GM19023 (cell line): ENCODE measurements around the gene SLC9A3.

Source experiments
- ATAC-seq: cut with Tn5 transposase; IDR thresholded peaks from one replicate; pipeline ENCODE4 v1.9.1; 2021; ENCODE audit warnings: mild to moderate bottlenecking, moderate library complexity; ENCODE audit not compliant: unreplicated experiment

The SLC9A3 gene

DNA sequence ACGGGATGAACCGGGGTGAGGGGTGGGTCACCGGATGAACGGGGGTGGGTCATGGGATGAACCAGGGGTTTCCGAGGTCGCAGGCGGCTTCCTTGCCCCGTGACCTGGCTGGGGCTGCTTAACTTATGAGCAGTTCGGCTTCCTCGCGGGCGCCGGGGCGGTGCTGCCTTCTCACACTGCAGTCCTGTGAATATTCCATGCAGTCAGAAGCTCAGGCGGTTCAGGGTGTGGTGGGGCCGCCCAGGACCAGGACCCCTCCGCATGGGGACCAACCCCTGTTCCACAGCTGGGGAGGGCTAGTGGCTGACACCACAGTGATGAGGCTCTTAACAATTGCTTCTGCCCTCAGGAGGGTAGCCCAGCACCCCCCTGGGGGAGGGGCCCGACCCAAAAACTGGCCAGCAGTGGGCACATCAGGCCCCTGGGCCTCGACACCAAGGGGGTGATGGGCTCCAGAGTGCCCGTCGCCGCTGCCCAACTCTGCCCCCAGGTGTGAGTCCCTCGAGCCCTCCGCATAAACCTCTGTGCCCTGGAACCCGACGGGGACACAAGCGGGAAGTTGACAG is 30.9 kb upstream of the SLC9A3 start:
- no peak for ATAC-seq

DNA sequence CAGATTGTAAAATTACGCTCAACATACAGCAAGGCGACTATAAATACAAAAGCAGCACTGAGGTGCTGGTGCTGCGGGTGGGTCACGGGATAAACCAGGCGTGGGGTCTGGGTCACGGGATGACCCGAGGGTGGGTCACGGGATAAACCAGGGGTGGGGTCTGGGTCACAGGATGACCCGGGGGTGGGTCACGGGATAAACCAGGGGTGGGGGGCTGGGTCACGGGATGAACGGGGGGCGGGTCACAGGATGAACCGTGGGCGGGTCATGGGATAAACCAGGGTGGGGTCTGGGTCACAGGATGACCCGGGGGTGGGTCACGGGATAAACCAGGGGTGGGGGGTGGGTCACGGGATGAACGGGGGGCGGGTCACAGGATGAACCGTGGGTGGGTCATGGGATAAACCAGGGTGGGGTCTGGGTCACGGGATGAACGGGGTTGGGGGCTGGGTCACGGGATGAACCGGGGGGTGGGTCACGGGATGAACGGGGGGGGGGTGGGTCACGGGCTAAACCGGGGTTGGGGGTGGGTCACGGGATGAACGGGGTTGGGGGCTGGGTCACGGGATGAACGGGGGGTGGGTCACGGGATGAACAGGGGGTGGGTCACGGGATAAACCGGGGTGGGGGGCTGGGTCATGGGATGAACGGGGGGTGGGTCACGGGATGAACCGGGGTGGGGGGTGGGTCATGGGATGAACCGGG is 30.2 kb upstream of the SLC9A3 start:
- no peak for ATAC-seq

DNA sequence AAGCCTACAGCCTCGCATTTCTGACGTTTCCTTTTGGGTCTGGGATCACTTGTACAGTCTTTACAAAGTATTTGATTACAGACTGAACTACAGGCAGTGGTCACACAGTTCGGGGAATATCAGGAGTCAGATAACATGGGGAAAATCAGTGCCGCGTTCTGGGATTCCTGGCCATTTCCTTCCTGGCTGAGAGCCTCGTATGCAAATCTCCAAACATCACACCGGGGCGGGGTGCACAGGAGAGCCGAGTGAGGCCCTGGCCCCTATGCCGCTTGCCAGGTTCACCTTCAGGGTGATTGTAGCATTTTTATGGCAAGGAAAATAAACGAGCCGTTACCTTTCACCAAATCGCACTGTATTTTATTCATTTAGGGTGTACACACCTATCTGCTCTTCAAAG is 29.6 kb upstream of the SLC9A3 start:
- ATAC-seq, result no peak

DNA sequence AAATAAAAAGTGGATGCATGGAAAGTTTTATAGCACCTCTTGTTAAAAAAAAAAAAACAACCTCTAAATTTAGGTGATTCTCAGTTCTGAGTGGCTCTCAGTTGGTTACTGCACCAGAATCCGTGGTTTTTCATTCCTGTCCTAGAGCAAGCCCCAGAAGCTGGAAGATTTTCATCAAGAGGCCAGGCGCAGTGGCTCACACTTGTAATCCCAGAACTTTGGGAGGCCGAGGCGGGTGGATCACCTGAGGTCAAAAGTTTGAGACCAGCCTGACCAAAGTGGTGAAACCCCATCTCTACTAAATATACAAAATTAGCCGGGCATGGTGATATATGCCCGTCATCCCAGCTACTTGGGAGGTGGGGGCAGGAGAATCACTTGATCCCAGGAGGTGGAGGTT is 27.2 kb upstream of the SLC9A3 start:
- ATAC-seq, result no peak

DNA sequence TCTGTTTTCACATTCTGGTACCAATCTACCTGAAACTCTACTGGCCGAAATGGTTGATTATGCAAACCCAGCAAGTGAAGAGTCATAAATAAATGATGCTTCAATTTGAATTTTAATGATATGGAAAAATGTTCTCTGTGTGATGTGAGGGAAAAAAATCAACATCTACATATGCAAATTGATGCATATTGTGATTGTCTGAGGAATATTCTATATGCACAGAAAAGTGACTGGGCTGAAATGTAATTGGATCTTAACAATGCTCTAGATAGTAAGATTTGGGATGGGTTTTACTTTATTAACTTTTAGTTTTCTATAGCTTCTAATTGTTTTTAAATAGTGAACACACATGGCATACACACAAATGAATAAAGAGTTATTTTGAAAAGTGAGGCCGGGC is 25.0 kb upstream of the SLC9A3 start:
- no peak for ATAC-seq

DNA sequence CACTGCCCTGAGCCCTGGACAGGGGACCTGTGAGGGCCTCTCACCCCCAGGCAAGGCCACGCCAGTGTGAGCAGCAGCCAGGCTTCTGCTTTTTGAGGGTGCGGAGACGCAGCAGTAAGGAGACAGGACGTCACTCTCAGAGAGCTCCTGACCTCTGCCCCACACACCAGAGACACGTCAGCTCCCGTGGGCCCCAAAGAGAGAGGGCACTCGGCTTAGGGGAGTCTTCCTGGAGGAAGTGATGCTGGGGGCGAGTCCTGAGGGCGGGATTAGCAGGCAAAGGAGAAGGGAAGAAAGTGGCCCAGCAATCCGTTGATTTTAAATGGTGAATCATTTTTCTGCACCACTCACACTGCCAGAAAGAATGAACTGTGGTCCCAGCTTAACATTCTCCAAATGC is 24.0 kb upstream of the SLC9A3 start:
- ATAC-seq, result no peak

DNA sequence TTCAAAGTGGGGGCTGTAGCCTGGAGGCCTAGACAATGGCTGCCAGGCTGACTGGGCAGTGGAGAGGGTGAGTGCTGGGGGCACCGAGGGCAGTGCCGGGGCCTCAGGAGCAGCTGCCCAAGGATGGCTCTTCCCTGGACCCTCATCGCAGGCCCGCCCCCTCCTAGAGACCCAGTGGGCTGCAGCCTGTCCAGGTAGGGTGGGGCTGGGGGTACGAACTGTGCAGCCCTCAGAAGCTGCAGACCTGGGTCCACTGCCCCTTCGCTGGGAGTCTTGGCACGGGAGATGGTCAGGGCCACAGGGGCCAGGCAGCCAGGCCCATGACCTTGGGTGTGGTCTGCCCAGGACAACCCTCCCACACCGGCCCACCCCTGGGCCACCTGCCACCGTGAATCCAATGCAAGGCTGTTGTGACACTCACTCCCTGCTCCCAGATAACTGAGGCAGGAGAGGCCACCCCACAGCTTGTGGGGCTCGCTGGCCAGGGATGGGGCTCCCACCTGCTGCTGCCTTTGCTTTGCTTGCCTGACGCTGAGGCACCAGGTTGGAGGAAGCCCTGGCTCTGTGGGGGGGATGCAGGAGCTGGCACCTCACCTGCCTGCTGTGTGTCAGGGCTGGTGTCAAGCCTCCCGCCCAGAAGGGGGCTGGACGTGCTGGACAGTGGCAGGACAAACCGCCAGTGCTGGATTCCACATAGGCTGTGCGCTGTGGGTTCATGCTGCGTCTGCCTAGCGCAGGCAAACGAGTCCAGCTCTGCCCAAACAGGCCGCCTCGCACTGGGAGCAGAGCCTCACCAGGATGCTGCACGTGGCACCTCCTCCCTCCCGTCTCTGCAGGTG is 23.1 kb upstream of the SLC9A3 start:
- ATAC-seq, result no peak

DNA sequence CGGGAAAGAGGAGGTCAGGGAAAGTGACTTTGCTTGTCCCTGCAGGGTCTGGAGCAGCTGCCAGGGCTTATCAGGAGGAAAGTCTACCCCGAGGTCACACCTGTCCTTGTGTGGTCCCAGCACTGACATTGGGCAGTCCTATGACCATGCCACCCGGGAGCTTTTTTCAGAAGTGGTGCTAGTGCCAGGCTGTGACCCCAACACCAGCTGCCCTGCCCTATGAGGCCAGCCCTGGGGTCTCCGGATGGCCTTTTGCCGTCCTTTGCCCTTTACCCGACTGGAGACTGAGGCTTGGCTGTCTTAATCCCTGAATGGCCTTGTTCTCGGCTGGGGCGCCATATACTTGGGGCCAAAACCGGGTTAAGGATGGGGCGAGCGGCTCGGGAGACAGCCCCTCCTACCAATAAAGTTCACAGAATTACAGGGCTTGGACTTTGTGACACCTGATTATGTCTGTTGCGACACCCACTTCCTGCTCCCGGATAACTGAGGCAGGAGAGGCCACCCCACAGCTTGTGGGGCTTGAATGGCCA is 22.2 kb upstream of the SLC9A3 start:
- no peak for ATAC-seq

DNA sequence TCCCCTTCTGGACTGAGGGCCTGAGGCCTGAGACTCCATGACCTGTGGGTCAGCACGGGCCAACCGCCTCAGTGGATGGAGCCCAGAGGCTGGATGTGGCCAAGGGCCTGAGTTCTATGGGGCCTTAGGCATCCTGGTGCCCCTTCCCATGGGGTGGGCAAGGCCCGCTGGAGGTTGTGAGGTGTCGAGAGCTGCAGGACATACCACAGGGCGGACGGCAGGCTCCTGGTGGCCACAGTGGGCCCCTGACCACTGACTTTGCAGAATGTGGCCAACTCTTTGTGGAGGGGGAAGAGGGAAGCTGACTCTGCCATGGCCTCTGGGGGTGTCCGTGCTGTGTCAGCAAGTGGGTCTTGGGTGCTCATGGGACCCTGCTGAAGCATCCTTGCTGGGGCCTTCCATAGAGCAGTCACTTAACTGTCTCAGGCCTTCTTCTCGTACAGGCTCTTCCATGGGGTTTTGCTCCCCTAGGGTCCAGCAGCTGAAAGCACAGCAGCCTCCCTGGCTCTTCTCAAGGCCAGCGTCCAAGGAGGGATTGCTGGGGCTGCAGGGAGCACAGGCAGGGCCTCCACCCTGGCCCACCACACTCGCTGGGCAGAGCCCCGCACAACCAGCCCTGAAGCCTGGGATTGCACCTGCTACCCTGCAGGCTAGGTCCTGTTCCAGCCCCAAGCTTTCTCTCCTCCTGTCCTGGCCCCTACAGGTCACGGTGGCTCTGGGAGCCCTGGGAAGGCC is 21.6 kb upstream of the SLC9A3 start:
- ATAC-seq, result no peak

DNA sequence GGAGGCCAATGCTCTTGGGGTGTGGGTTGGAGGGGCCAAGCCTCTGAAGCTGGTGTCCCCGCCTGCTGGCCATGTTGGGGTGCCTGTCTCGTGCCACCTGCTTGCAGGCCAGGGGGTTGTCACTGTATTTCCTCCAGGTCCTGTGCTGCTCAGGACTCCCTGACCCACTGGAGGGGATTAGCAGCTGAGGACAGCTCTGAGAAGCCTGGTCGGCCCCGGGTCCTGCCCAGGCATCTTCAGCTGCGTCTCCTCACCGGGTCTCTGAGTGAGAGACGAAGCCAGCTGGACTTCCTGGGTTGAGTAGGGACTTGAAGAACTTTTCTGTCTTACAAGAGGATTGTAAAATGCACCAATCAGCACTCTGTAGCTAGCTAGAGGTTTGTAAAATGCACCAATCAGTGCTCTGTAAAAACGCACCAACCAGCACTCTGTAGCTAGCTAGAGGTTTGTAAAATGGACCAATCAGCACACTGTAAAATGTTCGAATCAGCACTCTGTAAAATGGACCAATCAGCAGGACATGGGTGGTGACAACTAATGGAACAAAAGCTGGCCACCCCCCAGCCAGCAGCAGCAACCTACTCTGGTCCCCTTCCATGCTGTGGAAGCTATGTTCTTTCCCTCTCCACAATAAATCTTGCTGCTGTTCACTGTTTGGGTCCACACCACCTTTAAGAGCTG is 20.6 kb upstream of the SLC9A3 start:
- ATAC-seq, result no peak

DNA sequence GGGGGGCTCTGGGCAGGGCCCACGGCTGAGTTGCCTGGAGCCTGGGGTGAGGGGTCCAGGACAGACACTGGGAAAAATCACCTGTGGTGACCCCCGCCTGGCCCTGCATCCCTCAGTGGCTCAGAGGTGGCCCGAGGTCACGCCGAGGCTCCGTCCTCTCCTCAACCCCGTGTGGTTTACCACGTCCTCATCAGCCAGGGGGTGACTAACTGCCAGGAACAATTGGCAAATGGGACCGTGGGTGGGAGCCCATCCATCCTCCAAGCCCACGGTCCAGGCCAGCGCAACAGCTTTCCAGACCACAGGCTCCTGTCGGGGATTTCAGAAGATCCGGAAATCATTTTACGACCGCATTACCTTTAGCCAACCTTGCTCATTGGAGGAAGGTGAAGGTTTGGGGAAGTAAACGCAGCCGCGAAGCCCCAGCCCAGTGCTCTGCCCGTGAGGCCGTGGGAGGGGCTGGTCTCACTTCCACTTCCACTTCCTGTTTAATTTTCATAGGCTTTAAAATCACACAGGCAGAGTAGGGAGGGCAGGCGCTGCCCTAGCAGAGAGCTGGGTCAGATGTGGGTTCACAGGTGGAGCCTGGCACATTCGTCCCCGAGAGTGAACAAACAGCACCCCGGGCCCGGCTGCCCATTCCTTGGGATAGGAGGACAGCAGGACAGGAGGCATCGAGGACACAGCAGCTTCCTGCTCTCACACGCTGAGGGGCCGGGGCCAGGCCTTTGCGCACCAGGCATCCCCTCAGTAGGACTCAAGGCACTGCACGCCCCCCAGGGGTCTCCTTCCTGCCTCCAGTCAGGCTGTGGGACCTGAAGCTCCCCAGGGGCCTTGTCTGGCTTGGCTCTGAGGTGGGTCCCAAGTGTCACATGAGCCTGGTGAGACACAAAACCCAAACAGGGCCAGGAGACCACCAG is 19.8 kb upstream of the SLC9A3 start:
- ATAC-seq, result peak; percentile 94

DNA sequence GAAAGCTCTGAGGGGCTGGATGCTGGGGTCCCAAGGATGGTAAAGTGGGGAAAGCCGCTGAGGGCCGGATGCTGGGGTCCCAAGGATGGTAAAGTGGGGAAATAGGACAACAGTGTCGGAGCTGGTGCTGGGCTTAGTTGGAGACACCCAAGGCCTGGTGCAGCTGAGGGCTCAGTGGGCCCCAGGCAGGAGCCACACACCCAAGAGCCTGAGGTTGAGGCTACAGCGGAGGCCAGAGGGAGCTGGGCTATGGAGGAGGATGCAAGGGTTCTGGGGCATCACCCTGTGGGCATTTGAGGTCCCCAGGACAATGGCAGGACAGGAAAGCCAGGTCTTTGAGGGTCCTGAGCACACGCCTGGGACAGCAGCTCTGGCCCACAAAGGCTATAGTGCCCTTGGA is 19.1 kb upstream of the SLC9A3 start:
- ATAC-seq, result no peak

DNA sequence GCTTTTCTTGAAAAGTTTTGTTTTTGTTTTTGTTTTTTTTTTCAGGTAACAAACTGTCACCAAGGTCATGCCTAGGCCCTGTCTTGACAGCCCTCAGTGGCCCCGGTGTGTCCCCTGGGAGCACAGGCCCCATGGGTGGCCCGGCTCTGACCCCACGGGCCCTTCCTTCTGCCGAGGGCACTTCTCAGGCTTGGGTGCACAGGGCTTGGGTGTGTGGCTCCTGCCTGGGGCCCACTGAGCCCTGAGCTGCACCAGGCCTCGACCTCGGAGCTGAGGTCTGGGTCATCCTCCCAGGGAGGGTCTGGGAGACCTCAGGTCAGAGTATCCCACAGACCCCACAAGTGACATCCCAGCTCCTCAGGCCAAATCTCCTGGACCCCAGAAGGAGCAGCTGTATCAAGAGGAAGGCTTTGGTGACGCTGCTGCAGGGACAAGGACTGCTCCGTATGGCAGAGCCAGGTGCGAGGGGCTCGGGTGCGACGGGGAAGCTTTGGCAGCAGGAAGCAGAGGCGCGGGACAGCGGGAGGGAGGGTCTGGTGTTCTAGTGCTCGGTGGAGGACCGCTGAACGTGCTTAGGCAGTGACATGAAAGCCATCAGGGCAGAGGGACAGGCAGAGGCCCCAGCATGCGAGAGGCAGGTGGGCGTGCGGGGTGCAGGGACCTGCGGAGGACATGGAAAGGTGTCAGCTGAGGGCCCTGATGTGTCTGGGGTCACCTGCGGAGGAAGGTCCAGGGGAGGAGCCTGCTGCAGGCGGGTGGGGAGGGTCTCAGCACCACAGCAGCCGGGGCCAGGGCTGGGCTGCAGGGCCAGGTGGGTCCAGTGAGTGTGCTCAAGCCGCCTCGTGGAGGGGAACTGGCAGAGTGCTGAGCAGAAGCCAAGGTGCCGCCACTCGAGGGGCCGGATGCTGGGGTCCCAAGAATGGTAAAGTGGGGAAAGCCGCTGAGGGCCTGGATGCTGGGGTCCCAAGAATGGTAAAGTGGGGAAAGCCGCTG is 18.4 kb upstream of the SLC9A3 start:
- ATAC-seq, result no peak

DNA sequence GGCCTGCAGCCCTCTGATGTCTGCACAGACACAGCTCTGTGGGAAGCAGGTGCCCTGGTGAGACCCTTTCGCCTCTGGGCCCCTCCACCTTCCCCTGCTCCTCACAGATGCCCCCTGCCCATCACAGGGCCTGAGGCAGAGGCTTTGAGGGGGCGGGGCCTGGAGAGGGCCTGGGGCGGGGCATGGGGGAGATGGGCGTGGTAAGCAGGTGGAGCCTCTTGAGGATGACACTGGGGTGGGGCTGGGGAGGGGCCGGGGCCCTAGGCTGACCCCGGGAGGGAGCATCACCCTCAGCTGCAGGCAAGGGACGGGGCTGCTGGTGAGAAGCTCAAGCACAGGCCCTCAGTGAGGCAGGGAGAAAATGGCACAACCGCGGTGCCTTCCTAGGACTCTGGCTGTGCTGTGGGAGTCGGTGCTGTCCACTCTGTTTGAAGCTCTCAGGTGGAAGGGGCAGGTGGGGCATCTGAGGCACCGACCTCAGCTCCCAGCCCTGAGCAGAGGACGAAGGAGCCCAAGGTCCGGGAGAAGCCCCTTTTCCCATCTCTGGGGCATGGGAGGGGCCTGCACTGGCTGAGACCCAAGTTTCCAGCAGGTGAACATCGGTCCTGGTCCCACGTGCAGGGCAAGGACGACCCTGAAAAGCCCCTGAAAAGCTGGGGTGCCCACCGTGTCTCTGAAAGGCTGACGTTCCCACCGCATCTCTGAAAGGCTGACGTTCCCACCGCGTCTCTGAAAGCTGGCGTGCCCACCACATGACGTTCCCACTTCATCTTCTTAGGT is 17.5 kb upstream of the SLC9A3 start:
- ATAC-seq, result no peak

DNA sequence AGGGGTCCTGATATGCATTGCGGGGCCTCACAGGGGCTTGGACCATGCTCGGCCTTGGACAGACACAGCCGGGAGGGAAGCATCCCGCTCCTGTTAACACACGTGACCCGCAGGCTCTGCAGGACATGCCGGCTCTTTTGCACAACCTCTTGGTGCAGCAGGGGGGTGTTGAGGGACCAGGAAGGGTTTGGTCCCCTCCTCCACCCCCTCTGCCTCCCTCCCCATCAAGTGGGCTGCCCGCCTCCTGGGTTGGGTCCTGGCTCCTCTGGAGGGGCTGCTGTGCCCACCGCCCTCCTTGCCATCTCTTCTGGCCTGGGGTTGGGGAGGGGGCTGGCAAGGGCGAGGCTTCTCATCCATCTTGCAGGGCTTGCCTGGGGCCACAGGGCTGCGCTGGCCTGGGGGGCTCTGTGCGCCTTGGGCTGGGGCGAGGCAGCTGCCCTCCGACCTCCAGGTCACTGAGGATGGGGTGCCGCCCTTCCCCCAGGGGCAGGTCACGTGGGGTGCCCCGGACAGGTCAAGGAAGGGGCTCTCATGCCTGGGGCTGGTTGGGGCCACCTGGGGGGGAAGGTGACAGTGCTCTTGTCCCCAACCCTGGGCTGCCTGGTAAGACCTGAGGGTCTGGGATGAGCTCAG is 16.8 kb upstream of the SLC9A3 start:
- no peak for ATAC-seq

DNA sequence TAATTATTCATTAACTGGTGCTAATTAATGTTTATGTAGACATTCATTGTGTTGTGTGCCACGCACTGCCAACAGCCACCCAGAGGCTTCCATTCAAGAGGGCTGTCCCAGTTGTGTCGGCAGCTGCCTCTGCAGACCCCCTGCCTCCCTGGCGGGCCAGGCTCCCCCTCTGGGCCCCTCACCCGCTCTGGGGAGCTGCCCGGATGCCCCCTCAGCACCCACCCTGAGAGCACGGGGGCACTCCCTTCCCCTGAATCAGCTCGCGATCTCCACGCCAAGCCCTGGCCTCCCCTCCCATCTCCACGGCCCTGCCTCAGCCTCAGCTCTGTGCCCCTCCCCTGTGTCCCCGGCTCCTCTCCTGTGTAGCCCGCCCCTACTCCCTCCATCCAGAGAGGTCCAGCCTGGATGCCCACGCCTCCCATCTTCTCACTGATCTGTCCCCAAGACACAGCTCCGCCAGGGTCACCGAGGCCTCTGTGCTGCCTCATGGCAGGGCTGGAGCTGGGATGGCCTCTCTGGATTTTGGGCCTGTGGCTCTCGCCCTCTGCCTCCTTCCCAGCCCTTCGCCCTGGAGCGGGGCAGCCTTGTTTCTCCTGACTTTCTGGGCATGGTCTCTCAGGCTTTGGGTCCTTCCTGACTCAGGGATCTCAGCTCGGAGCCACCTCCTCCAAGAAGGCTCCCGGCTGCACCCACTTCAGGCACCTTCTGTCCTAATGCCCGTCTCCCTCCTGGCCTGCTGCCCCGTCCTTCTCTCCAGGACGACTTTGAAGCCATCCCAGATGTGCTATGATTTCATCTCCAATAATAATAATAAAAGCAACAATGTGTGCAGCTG is 16.0 kb upstream of the SLC9A3 start:
- no peak for ATAC-seq
